ENCODE results near the gene PIH1D1. TPM values are rescaled to one million over a fixed set of nuclear protein-coding genes. Genes with fewer than 3 reads are reported as not detected.

Gene PIH1D1
- total and polyA plus RNA-seq, 10 of the 15 experiments (the other 5 are each of a cell fraction or from before 2014, with no cell fraction given), result 16.1 to 153 (median 106) TPM

GRCh38 chr19:49419173-49419572 lies 32.4 kb downstream of the PIH1D1 start:
- H3K36me3 ChIP-seq (ENCODE audit: control insufficient read depth in 2 of 2, insufficient read depth in 2 of 2, low read length in 1 of 2), result no peaks in the 10 kb centered on the region

More at GRCh38 chr19:49419173-49419572, 32.4 kb downstream of the PIH1D1 start:
- 0% methylated on average over 2 of the region's 2 CpGs for WGBS (ENCODE audit: insufficient coverage, insufficient replicate concordance, low lambda C conversion rate, missing lambda C conversion rate)
- peaks cover 7% of the 10 kb centered on the region; the same call in 1 of the 2 replicates for H3K4me1 ChIP-seq (ENCODE audit: control insufficient read depth, insufficient read depth, low read length)
- intact Hi-C loops (cut with micrococcal nuclease; ENCODE audit: unreplicated experiment), result no loop called here
- H3K4me2 ChIP-seq (ENCODE audit: control insufficient read depth, insufficient read depth), result no peak overlapping the region
- in situ Hi-C loops (cut with MboI), result no loop called here
- no peak for DNase-seq (ENCODE audit: low read depth, low spot score)
- H3K27ac ChIP-seq (ENCODE audit: control insufficient read depth, insufficient read depth), result no peak overlapping the region
- POLR2A ChIA-PET, result no interaction called here
- no peaks in the 10 kb centered on the region for H3K79me2 ChIP-seq (ENCODE audit: control insufficient read depth, insufficient read depth, low read length)
- no peak for ATAC-seq
- H3K4me3 ChIP-seq, result no peak overlapping the region
- TF ChIP-seq BACH1 (IDR thresholded peaks at IDR 0.05; ENCODE audit: borderline replicate concordance) (no peak), MTA2 (IDR thresholded peaks at IDR 0.05; ENCODE audit: low read depth) (no peak), NFYA (IDR thresholded peaks at IDR 0.05; ENCODE audit: borderline replicate concordance, low read depth, low read length) (no peak), FOS (IDR thresholded peaks at IDR 0.05; ENCODE audit: borderline replicate concordance, extremely low read depth, insufficient read length) (no peak), MTA3 (IDR thresholded peaks at IDR 0.05; ENCODE audit: borderline replicate concordance, low read length) (no peak), HDAC6 (IDR thresholded peaks at IDR 0.05; ENCODE audit: unreplicated experiment) (no peak), HDAC2 (IDR thresholded peaks at IDR 0.05) (no peak), JUND (IDR thresholded peaks at IDR 0.05; ENCODE audit: low read depth, low read length) (no peak), ZNF207 (IDR thresholded peaks at IDR 0.05; ENCODE audit: borderline replicate concordance) (no peak), SMAD5 (IDR thresholded peaks at IDR 0.05; ENCODE audit: low read depth) (no peak), E2F8 (IDR thresholded peaks at IDR 0.05; ENCODE audit: low read depth, partially characterized antibody) (no peak), GABPA (IDR thresholded peaks at IDR 0.05; ENCODE audit: low read depth) (no peak), RBBP5 (conservative IDR thresholded peaks at IDR 0.05) (no peak), NFYB (IDR thresholded peaks at IDR 0.05; ENCODE audit: insufficient read depth, low read depth, low read length) (no peak), IKZF2 (IDR thresholded peaks at IDR 0.05) (no peak), RB1 (IDR thresholded peaks at IDR 0.05; ENCODE audit: borderline replicate concordance) (no peak), IRF4 (IDR thresholded peaks at IDR 0.05; ENCODE audit: low read depth, low read length) (no peak)
- TF ChIP-seq, protein P1, sequence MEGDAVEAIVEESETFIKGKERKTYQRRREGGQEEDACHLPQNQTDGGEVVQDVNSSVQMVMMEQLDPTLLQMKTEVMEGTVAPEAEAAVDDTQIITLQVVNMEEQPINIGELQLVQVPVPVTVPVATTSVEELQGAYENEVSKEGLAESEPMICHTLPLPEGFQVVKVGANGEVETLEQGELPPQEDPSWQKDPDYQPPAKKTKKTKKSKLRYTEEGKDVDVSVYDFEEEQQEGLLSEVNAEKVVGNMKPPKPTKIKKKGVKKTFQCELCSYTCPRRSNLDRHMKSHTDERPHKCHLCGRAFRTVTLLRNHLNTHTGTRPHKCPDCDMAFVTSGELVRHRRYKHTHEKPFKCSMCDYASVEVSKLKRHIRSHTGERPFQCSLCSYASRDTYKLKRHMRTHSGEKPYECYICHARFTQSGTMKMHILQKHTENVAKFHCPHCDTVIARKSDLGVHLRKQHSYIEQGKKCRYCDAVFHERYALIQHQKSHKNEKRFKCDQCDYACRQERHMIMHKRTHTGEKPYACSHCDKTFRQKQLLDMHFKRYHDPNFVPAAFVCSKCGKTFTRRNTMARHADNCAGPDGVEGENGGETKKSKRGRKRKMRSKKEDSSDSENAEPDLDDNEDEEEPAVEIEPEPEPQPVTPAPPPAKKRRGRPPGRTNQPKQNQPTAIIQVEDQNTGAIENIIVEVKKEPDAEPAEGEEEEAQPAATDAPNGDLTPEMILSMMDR (IDR thresholded peaks at IDR 0.05 in 2 of 3, conservative IDR thresholded peaks at IDR 0.05 in 1 of 3; ENCODE audit: control insufficient read depth in 2 of 3, extremely low read depth in 1 of 3, insufficient read depth in 1 of 3, low read depth in 3 of 3, low read length in 3 of 3), result no peak
- no peak for FAIRE-seq
- no peaks in the 10 kb centered on the region for H3K9me3 ChIP-seq (replicated peaks; ENCODE audit: control insufficient read depth, insufficient read depth, low read length)
- RAD21 ChIA-PET (ENCODE audit: unreplicated experiment), result interaction anchor here (1.7 kb wide), 1 partner anchor 16 kb away, joined by 5 read pairs; no protein-coding TSS in a partner anchor
- H3K27me3 ChIP-seq (replicated peaks in 1 of 2; ENCODE audit: control insufficient read depth in 2 of 2, insufficient read depth in 2 of 2, low read length in 1 of 2), result peaks cover 16 to 31% of the 10 kb centered on the region in 2 experiments
- H2AFZ ChIP-seq (ENCODE audit: control insufficient read depth, low read depth, low read length), result no peak overlapping the region
- no TSS peak for BruUV-seq (replicated peaks)
- CTCF ChIA-PET, result interaction anchor here (0.8 to 1.6 kb wide), 5 partner anchors 10 to 118 kb away, joined by 3 to 8 read pairs (median 3); no protein-coding TSS in a partner anchor
- H3K9ac ChIP-seq (ENCODE audit: control insufficient read depth, insufficient read depth, low read length), result no peak overlapping the region
- H4K20me1 ChIP-seq (ENCODE audit: control insufficient read depth, insufficient read depth), result no peaks in the 10 kb centered on the region
- SMC1A ChIA-PET (ENCODE audit: uncharacterized antibody, unreplicated experiment), result interaction anchor here (1.3 to 1.5 kb wide), 4 partner anchors 11 to 51 kb away, joined by 3 to 4 read pairs (median 4); no protein-coding TSS in a partner anchor
